H1 (cell line): ENCODE measurements around the gene NHERF2.

ENCODE experiments used
- BRCA1 ChIP-seq: IDR thresholded peaks from 2 replicates; pipeline ENCODE4 v1.6.1; 2012; ENCODE audit warnings: low read depth, low read length, improper control_type of control experiment
- CEBPB ChIP-seq: IDR thresholded peaks from 2 replicates; pipeline ENCODE4 v1.6.1; 2012; ENCODE audit warnings: low read depth, low read length
- CHD2 ChIP-seq: IDR thresholded peaks from 2 replicates; pipeline ENCODE4 v1.6.1; 2012; ENCODE audit warnings: low read length, improper control_type of control experiment
- EP300 ChIP-seq, 2 experiments: IDR thresholded peaks; 1 replicate in 1 of 2; 2 replicates in 1 of 2; pipeline ENCODE4 v1.6.1; 2011 to 2012; ENCODE audit warnings: low read depth in 2 of 2, low read length in 2 of 2, mild to moderate bottlenecking in 2 of 2, borderline replicate concordance in 1 of 2, inconsistent platforms in 1 of 2, moderate library complexity in 1 of 2
- HDAC6 ChIP-seq: IDR thresholded peaks from one replicate; pipeline ENCODE4 v1.7.1; 2012; ENCODE audit warnings: low read depth, mild to moderate bottlenecking, inconsistent platforms, low read length, moderate library complexity
- JUN ChIP-seq: IDR thresholded peaks from 2 replicates; pipeline ENCODE4 v1.6.1; 2011; ENCODE audit warnings: low read depth, mild to moderate bottlenecking, improper control_type of control experiment, low read length
- POLR2A ChIP-seq, 2 experiments: IDR thresholded peaks; 1 replicate in 1 of 2; 2 replicates in 1 of 2; pipeline ENCODE4 v1.6.1; 2011; ENCODE audit warnings: low read depth in 2 of 2, low read length in 2 of 2, mild to moderate bottlenecking in 2 of 2; ENCODE audit errors: control extremely low read depth in 1 of 2
- TF ChIP-seq, protein P1 (sequence below), 3 experiments: IDR thresholded peaks; 1 replicate in 2 of 3; 2 replicates in 1 of 3; pipeline versions ENCODE4 v1.5.1 to v1.6.1; 2011; ENCODE audit warnings: low read length in 3 of 3, mild to moderate bottlenecking in 3 of 3, inconsistent platforms in 2 of 3, low read depth in 1 of 3, moderate library complexity in 1 of 3; ENCODE audit not compliant: insufficient read depth in 1 of 3; ENCODE audit errors: control extremely low read depth in 1 of 3

DNA sequence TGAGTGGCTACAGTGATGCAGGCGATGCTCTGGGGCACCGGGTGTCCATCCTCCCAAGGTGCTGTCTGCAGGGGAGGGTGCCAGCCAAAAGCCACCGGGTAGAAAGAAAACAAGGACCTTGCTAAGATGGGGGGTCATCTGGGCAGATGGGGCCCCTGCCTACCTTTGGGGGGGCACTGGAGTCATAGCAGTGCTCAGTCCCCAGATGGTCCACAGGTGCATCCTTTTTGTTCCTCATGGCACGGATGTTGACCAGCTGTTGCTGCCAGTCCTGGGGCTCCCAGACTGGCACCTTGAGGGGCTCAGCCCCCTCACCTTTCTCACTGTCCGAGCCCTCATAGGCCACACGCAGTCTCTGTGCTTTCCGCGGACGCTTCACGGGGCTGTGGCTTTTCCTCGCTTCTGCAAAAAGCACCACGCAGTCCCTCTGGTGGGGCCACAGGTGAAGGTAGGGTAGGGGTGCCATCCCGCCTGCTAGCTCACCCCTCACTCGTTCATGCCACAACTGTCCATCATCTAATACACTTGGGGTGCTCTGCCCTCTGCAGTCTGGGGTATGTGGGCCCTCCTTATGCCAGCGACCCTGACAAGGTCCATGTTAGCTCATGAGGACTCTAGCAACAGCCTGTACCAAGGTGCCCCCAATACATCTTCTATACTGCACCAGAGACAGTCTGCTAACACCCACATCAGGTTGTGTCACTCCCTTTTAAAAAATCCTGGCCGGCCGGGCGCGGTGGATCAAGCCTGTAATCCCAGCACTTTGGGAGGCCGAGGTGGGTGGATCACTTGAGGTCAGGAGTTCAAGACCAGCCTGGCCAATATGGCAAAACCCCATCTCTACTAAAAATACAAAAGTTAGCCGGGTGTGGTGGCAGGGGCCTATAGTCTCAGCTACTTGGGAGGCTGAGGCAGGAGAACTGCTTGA lies 19.5 kb downstream of the NHERF2 start:
- TF ChIP-seq EP300 (IDR thresholded peaks at IDR 0.05; ENCODE audit: borderline replicate concordance in 1 of 2, low read depth in 2 of 2, low read length in 2 of 2) (no peak), POLR2A (IDR thresholded peaks at IDR 0.05; ENCODE audit: control extremely low read depth in 1 of 2, low read depth in 2 of 2, low read length in 2 of 2) (no peak), BRCA1 (no peak), HDAC6 (no peak), CHD2 (no peak), JUN (no peak), CEBPB (no peak)
- TF ChIP-seq, protein P1, sequence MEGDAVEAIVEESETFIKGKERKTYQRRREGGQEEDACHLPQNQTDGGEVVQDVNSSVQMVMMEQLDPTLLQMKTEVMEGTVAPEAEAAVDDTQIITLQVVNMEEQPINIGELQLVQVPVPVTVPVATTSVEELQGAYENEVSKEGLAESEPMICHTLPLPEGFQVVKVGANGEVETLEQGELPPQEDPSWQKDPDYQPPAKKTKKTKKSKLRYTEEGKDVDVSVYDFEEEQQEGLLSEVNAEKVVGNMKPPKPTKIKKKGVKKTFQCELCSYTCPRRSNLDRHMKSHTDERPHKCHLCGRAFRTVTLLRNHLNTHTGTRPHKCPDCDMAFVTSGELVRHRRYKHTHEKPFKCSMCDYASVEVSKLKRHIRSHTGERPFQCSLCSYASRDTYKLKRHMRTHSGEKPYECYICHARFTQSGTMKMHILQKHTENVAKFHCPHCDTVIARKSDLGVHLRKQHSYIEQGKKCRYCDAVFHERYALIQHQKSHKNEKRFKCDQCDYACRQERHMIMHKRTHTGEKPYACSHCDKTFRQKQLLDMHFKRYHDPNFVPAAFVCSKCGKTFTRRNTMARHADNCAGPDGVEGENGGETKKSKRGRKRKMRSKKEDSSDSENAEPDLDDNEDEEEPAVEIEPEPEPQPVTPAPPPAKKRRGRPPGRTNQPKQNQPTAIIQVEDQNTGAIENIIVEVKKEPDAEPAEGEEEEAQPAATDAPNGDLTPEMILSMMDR (IDR thresholded peaks at IDR 0.05; ENCODE audit: control extremely low read depth in 1 of 3, insufficient read depth in 1 of 3, low read depth in 1 of 3, low read length in 3 of 3), result no peak
